ENCODE measurements around the gene C4orf33. TPM values are rescaled to one million over a fixed set of nuclear protein-coding genes. Genes with fewer than 3 reads are reported as not detected.
"Not testable (repeated sequence)": the region's sequence is repeated elsewhere in the genome, so short reads cannot be mapped to it uniquely, and the experiment has no call there.

Gene C4orf33
- total RNA-seq, 1 experiment from 2014 or later, result 7.1 TPM

DNA sequence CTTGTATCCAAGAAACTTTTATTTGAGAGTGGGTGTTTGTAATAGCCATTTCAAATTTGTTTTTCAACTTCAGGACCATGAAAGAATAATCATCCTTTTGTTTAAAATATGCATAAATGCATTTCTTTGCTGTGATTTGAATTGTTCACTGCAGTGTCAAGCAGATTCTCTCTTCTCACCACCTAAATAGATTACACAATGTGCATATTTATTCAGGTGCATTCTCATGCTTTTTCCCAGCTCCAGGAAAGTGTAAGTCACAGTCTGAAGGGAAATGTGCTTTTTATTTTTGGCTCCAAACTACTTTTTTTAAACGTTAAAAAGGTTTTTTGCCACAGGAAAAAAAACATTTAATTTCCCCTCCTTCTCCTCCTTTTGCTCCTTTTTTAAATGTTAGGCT is 17.5 kb downstream of the C4orf33 start:
- in situ Hi-C loops (cut with HindIII; ENCODE audit: low pct_unique_long_range_greater_than_20kb, low sequenced_read_pairs), result no loop called here
- DNase-seq (ENCODE audit: low read depth), result no peak

DNA sequence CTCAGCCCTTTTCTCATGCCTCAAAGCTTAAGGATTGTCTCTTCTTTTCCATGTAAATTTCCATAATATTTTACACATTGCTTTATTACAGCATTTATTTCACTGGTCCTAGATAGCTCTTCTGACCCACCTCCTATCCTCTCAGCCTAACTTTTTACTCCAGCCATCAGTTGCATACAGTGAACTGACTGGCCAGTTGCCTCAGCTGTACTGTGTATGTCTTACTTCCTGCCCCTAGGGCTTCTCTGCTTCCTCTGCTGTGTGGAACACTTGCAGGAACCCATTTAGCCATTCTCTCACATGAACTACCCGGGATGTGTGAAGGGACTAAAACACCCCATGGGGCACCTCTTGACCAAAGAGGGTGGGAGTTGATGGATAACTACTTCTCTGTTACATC is 18.0 kb downstream of the C4orf33 start:
- in situ Hi-C loops (cut with HindIII; ENCODE audit: low pct_unique_long_range_greater_than_20kb, low sequenced_read_pairs), result no loop called here
- no peak for DNase-seq (ENCODE audit: low read depth)

DNA sequence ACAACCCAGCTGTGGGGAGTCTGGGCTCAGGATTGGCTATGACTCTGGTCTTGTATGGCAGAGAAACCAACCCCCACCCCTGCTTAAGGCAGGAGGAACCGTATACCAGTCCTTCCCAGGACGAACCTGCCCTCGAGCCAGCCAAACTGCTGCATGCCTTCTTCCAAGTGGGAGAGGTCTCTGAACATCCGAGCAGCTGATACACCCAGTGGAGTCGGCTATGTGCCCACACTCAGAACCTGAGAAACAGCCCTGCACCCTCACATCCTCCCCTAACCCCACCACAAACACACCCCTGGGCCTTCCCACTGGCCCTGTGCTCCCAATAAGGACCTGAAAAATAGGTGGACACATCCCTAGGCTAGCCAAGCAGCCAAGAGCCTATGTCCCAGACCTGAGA is 21.8 kb downstream of the C4orf33 start:
- in situ Hi-C loops (cut with HindIII; ENCODE audit: low pct_unique_long_range_greater_than_20kb, low sequenced_read_pairs), result no loop called here
- no peak for DNase-seq (ENCODE audit: low read depth)

DNA sequence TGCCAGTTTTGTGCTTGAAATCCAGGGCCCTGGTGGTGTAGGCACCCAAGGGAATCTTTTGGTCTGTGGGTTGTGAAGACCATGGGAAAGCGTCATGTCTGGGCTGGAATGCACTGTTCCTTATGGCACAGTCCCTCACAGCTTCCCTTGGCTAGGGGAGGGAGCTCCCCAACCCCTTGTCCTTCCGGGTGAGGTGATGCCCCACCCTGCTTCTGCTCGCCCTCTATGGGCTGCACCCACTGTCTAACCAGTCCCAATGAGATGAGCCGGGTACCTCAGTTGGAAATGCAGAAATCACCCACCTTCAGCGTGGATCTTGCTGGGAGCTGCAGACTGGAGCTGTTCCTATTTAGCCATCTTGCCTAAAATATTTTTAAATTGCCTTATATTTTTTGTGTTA is 30.7 kb downstream of the C4orf33 start:
- DNase-seq (ENCODE audit: low read depth); in situ Hi-C loops (cut with HindIII; ENCODE audit: low pct_unique_long_range_greater_than_20kb, low sequenced_read_pairs): not testable (repeated sequence)

DNA sequence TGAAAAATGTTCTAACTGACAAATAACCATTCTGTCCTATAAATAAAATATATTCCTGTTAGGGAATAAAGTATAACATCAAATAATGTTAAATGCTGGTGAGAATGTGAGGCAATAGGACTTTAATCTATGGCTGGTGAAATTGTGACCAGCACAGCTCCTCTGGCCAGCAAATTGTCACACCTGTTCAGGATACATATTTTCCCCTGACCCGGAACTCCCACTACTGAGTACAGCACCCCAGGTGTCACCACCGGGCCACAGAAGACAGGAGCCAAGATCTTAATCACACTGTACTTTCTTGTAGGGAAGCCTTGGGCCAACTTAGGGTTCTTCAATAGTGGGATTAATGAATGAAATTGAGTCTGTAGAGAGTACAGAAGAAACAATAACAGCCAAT is 33.2 kb downstream of the C4orf33 start:
- in situ Hi-C loops (cut with HindIII; ENCODE audit: low pct_unique_long_range_greater_than_20kb, low sequenced_read_pairs), result no loop called here
- DNase-seq (ENCODE audit: low read depth), result no peak

DNA sequence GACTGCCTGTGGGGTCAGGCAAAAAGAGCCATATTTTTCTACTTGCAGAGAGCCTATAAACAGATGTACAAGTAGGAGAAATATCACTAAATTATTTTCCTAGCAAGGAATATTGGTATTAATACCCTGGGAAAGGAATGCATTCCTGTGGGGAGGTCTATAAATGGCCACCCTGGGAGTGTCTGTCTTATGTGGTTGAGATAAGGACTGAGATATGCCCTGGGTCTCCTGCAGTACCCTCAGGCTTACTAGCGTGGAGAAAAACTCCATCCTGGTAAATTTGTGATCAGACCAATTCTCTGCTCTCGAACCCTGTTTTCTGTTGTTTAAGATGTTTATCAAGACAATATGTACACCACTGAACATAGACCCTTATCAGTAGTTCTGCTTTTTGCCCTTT is 35.4 kb downstream of the C4orf33 start:
- no peak for DNase-seq (ENCODE audit: low read depth)

DNA sequence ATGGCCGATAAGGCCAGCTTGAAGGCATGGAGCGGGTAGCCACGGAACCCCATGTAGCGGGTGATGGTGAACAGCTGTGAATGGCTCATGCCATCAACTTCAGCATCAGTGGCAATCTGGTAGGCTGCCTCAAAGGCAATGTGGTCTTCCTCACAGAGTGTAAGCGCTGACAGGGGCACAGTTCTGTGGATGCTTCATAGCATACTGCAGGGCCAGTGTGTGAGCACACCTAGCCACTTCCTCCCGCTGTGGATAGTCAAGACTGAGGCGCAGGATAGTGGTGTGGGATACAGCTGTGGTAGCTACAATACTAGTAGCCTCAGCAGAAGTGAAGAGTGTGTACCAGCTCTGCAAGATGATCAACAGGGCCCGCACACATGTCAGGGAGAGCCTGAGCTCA is 40.5 kb downstream of the C4orf33 start:
- in situ Hi-C loops (cut with HindIII; ENCODE audit: low pct_unique_long_range_greater_than_20kb, low sequenced_read_pairs), result no loop called here
- no peak for DNase-seq (ENCODE audit: low read depth)

More for the DNA sequence above, 35.4 kb downstream of the C4orf33 start:
- in situ Hi-C loops (cut with HindIII; ENCODE audit: low pct_unique_long_range_greater_than_20kb, low sequenced_read_pairs), result no loop called here

DNA sequence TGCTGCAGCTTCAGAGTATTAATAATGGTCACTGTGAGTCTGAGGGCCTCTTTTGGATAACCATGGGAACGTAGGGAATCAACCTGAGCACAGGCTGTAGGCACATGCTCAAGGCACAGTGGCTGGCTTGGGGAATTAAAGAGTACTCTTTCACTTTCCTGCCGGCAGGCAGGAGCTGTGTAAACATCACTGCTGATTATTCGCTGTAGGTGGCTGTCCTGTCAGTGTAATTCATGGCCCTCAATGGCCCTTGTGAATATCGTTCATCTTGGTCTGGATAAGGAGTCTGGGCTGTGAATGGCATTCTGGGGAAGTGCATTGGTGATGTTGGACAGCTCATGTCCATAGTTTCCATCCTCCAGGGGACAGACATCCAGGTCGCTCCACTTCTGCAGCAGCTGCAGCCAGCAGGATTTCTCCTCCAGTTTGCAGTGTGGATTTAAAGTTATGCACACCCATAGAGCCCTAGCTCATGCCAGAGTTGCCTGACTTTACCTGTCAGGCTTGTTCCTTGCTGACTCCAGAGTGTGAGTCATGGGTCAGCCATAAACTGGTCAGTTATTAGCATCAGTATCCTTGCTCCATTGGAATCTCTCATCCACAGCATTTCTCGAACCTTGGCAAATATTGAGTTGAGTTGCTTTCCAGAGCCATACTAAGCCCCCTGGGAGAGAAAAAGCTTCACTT is 43.0 kb downstream of the C4orf33 start:
- DNase-seq (ENCODE audit: low read depth), result no peak
- in situ Hi-C loops (cut with HindIII; ENCODE audit: low pct_unique_long_range_greater_than_20kb, low sequenced_read_pairs), result no loop called here

DNA sequence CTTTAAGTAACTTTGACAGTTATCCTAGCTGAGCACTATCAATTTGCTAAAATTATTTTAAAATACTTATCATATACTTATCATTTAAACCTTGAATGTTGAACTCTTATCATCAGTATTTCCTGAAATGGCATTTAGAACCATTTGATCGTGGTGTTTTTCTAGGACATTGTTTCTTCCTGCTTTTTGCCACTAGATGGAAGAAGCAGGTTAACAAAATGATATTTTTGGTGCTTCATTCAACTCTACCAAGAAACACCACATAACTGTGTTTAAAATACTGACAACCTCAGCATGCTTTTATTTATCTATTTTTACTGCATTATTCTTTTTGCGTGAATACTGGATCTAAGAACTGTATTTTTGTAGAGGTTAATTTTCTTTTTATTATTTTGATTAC is 44.6 kb downstream of the C4orf33 start:
- in situ Hi-C loops (cut with HindIII; ENCODE audit: low pct_unique_long_range_greater_than_20kb, low sequenced_read_pairs), result no loop called here
- no peak for DNase-seq (ENCODE audit: low read depth)

DNA sequence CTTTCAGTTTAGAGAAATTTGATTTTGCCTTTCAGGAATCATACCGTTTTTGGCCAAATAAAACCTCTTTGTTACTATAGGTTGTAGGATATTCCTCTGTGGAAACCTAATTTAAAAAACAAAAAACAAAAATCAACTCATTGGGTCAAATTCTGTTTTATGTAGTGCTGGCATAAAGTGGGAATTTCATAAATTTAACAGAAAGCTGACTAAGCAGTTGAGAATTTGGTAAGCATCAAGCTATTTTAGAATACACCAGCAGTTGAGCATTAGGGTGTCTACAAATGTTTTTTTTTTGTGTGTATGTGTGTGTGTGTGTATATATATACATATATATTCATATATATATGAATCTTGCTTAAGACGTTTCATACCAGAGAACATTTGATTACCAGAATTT is 47.4 kb downstream of the C4orf33 start:
- no peak for DNase-seq (ENCODE audit: low read depth)
- in situ Hi-C loops (cut with HindIII; ENCODE audit: low pct_unique_long_range_greater_than_20kb, low sequenced_read_pairs), result no loop called here

DNA sequence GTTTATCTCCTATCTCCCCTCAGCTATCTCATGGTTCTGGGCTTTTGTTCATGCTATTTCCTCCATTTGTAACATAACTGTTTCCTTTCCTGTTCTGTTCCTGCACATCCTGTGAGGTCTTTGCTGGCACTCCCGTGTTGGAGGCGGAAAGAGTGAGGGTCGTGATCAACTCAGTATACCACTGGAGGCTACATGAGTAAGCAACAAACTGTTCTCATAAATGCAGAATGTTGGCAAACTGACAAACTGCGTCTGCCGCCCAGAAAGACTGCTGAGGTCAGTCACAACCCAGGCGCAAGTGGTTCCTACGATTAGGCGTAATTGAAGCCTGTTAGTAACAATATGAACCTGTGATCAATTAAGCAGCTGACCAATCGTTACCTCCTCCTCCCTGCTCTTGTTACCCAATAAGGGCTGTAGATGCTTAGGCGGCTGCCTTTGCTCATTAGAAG is 48.8 kb downstream of the C4orf33 start:
- in situ Hi-C loops (cut with HindIII; ENCODE audit: low pct_unique_long_range_greater_than_20kb, low sequenced_read_pairs), result no loop called here

DNA sequence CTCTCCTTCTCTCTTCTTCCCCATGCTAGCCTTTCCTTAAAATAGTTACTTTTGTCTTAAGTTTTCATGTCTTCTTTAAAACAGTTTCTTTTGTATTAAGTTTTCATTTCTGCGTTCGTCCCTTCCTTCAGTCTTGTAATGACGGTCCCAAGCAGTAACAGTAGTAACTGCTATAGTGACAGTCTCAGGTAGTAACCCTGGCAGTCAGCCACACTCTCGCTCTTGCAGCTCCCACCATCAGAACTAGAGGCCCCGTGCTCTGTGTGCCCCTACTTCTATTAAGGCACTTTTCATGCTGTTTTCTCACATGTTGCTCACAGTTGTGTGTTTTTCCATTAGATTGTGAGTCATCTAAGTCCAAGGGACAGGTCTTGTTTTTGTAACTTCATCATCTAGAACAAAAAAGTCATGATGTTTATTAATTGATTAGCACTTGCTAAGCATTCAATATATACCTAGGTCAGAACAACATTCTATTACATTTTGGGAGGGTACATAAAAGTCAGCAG is 49.3 kb downstream of the C4orf33 start:
- in situ Hi-C loops (cut with HindIII; ENCODE audit: low pct_unique_long_range_greater_than_20kb, low sequenced_read_pairs), result no loop called here
- DNase-seq (ENCODE audit: low read depth), result no peak

More for the DNA sequence above, 48.8 kb downstream of the C4orf33 start:
- no peak for DNase-seq (ENCODE audit: low read depth)

DNA sequence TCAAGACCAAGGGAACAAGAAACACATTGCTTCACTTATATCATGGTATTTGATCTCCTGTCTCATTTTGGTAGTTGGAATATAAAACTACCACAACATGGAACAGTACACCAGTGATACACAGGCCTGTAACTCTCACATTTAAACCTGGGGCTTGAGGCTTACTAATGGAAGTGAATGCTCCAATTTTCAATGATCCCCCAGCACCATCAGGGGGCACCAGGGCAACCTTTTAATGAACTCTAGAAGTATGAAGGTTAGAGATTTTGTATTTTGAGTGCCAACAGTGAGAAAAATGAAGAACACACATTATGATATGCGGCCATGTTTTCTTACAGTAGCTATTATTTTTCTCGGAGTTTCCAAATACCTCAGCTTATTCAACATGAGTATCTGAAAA is 50.7 kb downstream of the C4orf33 start:
- in situ Hi-C loops (cut with HindIII; ENCODE audit: low pct_unique_long_range_greater_than_20kb, low sequenced_read_pairs), result no loop called here
- no peak for DNase-seq (ENCODE audit: low read depth)

DNA sequence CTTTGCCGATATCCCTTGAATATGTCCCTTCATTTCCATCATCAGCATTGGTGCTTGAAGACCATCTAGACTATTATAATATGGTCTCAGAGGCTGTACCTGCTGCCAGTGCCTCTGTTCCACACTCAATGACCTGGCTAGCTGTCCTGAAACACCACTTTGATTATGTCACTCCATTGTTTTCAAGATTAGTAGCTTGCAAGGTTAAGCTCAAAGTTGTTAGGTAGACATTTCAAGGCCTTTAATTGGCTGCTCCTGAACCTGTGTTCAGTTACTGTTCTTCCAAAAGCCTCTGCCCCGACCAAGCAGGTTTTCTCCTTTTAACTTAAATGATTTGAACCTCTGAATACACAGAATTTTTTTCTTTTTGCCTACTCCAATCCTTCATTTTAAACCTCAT is 52.9 kb downstream of the C4orf33 start:
- in situ Hi-C loops (cut with HindIII; ENCODE audit: low pct_unique_long_range_greater_than_20kb, low sequenced_read_pairs), result no loop called here
- DNase-seq (ENCODE audit: low read depth), result no peak

DNA sequence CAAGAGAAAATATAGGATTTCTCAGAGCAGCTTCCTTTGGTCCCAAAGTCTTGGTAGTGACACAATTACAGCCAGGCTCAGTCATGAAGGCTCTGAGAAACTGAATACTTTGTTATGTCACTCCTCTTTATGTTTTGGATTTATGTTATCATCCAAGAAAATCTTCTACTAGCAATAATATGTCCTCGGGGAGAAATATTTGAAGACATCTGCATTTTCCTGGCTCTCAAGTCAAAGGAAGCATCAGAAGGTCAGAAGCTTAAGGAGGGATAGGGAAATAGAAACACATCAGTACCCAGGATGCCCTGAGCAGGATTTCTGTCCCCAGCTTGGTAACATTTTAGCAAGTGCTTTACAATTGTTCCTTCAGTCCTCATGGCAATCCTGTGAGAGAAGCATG is 54.0 kb downstream of the C4orf33 start:
- in situ Hi-C loops (cut with HindIII; ENCODE audit: low pct_unique_long_range_greater_than_20kb, low sequenced_read_pairs), result no loop called here
- DNase-seq (ENCODE audit: low read depth), result no peak

DNA sequence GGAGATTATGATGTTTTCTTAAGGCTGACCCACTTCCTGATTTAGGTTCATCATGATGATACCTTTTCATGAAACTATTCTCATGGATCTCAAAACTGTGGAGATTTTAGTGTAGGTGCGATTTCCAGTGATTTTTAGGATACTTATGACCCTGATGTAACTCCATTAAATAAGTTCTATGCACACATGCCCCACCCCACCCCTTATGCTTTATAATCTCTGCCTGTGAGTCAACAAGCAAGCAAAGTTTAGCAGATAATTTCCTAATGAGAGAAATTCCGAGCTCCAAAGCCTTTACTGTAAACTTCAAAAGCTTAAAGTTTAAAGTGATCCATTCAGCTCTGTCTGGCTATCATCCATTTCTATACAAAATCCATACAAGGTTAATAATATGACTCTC is 56.4 kb downstream of the C4orf33 start:
- no peak for DNase-seq (ENCODE audit: low read depth)
- in situ Hi-C loops (cut with HindIII; ENCODE audit: low pct_unique_long_range_greater_than_20kb, low sequenced_read_pairs), result no loop called here

DNA sequence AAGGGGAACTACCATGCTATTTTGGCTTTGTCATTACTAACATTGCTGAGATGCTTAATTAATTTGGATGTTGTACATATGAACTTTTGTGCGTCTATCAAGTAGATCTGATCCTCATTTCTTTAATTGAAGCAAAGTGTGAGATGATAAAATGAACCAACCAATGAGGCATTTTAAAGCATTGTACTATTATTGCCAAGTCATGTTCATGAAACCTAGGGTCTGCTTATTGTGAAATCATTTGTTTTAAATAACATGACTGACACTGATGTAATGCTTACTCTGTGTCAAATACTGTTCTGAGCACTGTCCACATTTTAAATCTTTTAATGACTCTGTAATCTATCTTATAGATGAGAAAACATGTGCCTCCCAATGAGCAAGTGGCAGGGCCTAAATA is 57.7 kb downstream of the C4orf33 start:
- in situ Hi-C loops (cut with HindIII; ENCODE audit: low pct_unique_long_range_greater_than_20kb, low sequenced_read_pairs), result no loop called here
- DNase-seq (ENCODE audit: low read depth), result no peak

DNA sequence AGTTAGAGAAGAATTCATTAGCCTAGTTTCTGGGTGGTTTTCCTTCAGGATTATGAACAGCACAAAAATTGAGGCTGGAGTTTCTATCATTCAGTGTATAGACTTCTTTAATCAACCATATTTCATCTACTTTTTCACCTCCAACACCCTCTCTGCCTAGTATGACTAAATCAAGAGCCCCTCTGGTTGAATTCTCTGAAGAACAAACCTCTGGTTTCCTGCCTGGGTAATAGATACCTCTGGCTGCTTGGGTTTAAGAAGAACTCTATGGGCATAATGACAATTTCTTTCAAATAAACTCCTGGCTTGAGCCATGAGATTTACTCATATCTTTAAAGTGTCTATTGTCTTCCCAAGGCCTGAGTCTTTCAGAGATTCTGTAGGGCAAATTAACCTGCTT is 66.5 kb downstream of the C4orf33 start:
- in situ Hi-C loops (cut with HindIII; ENCODE audit: low pct_unique_long_range_greater_than_20kb, low sequenced_read_pairs), result no loop called here

DNA sequence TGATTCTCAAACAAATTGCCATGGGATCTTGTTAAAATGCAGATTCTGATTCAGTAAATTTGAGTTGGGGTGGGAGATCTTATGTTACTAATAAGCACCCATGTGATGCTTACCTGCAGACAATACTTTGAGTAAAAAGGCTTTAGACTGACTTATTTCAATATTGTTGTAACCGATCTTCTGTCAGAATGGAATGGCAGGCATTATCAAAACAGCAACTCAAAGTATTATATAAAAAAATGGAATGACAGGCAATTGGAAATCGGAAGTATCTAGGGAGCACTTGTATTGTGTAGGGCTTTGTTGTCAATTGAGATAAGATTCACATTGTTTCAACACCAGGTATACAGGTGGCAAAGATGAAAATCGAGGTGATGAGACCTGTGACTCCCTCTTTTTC is 67.5 kb downstream of the C4orf33 start:
- DNase-seq (ENCODE audit: low read depth), result no peak
- in situ Hi-C loops (cut with HindIII; ENCODE audit: low pct_unique_long_range_greater_than_20kb, low sequenced_read_pairs), result no loop called here

More for the DNA sequence above, 66.5 kb downstream of the C4orf33 start:
- DNase-seq (ENCODE audit: low read depth), result no peak

DNA sequence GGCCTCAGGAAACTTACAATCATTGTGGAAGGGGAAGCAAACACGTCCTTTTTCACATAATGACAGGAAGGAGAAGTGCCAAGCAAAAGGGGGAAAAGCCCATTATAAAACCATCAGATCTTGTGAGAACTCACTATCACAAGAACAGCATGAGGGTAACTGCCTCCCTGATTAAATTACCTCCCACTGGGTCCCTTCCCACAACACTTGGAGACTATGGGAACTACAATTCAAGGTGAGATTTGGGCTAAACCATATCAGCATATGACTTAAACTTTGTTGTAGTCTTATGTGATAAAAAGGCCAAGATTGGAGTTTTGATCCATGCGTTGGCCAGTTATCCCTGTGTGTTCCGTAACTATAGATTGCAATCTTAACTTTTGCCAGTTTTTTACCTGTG is 68.3 kb downstream of the C4orf33 start:
- DNase-seq (ENCODE audit: low read depth), result no peak
- in situ Hi-C loops (cut with HindIII; ENCODE audit: low pct_unique_long_range_greater_than_20kb, low sequenced_read_pairs), result no loop called here
